Progenitor cell of endocrine pancreas (in vitro differentiated cells): Measurements from ENCODE around the gene ANKHD1. TPM values are rescaled to one million over a fixed set of nuclear protein-coding genes. Genes with fewer than 3 reads are reported as not detected.

Experiments
- DNase-seq: peaks from one replicate; pipeline ENCODE4 v3.0.0; 2021; ENCODE audit warnings: low spot score; ENCODE audit not compliant: unreplicated experiment
- H3K27ac Mint-ChIP-seq: 2 replicates; pipeline ENCODE4 v1.8.0; 2021; ENCODE audit warnings: mild to moderate bottlenecking, moderate library complexity, mixed read lengths
- H3K27me3 Mint-ChIP-seq: 2 replicates; pipeline ENCODE4 v1.8.0; 2021; ENCODE audit warnings: mixed read lengths
- H3K36me3 Mint-ChIP-seq: 2 replicates; pipeline ENCODE4 v1.8.0; 2022; ENCODE audit warnings: mixed read lengths; ENCODE audit not compliant: insufficient read depth
- H3K4me1 Mint-ChIP-seq: 2 replicates; pipeline ENCODE4 v1.8.0; 2021; ENCODE audit warnings: low read depth, mixed read lengths
- H3K4me3 Mint-ChIP-seq: 2 replicates; pipeline ENCODE4 v1.8.0; 2021; ENCODE audit warnings: low read depth, mild to moderate bottlenecking, moderate library complexity, mixed read lengths
- H3K9me3 Mint-ChIP-seq: 2 replicates; pipeline ENCODE4 v1.8.0; 2021; ENCODE audit warnings: low read depth, mixed read lengths
- total RNA-seq: library from RNA; stranded (reverse); gene quantifications from 2 replicates; pipeline ENCODE4 v1.2.1, GENCODE V29; 2021
- TF ChIP-seq, protein P1 (sequence below): fragments of 200-600 bp; sonication (generic); IDR thresholded peaks from one replicate; pipeline ENCODE4 v1.5.0; 2021; ENCODE audit warnings: antibody characterized with exemption, mild to moderate bottlenecking; ENCODE audit not compliant: unreplicated experiment

Gene ANKHD1
- total RNA-seq, 1 donor from 2014 or later = 115 TPM

GRCh38 chr5:140367256-140368013, 34.2 kb upstream of the ANKHD1 start:
- Mint-ChIP-seq H3K4me3 (no peak overlapping the region), H3K9me3 (no peaks in the 10 kb centered on the region), H3K4me1 (peaks cover 4% of the 10 kb centered on the region), H3K27ac (no peak overlapping the region), H3K27me3 (no peaks in the 10 kb centered on the region), H3K36me3 (no peaks in the 10 kb centered on the region)
- no peak for DNase-seq
- TF ChIP-seq, protein P1, sequence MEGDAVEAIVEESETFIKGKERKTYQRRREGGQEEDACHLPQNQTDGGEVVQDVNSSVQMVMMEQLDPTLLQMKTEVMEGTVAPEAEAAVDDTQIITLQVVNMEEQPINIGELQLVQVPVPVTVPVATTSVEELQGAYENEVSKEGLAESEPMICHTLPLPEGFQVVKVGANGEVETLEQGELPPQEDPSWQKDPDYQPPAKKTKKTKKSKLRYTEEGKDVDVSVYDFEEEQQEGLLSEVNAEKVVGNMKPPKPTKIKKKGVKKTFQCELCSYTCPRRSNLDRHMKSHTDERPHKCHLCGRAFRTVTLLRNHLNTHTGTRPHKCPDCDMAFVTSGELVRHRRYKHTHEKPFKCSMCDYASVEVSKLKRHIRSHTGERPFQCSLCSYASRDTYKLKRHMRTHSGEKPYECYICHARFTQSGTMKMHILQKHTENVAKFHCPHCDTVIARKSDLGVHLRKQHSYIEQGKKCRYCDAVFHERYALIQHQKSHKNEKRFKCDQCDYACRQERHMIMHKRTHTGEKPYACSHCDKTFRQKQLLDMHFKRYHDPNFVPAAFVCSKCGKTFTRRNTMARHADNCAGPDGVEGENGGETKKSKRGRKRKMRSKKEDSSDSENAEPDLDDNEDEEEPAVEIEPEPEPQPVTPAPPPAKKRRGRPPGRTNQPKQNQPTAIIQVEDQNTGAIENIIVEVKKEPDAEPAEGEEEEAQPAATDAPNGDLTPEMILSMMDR = no peak

- no peak for DNase-seq
- Mint-ChIP-seq H3K27me3 (no peaks in the 10 kb centered on the region), H3K27ac (no peak overlapping the region), H3K4me1 (peaks cover 6% of the 10 kb centered on the region), H3K9me3 (no peaks in the 10 kb centered on the region), H3K4me3 (no peak overlapping the region), H3K36me3 (no peaks in the 10 kb centered on the region)
- TF ChIP-seq, protein P1 = no peak
These were observed 30.1 kb upstream of the ANKHD1 start for GRCh38 chr5:140371356-140372151.

DNA sequence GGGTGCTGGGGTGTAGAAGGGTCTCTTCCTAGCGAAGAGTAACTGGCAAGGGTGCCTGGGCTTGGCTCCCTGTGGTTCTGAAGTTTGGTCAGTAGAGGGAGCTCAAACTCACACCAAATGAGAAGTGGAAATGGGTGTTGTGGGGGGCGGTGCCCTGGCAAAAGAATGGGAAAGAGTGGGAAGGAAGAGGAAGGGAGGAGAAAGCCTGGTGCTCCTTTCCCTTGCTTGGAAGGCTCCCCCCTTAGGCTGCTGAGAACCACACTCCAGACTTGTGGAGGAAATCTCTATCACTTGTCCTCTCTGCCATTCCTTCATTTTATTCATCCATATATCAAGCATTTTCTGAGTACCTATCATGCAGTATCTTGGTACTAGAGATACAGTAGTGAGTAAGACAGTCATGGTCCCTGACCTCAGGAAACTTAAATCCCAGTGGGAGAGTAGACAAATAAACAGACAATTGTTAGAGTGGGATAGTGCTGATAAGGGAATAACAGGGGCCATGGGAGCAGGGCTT, 28.6 kb upstream of the ANKHD1 start:
- TF ChIP-seq, protein P1 = peak; percentile 73
- Mint-ChIP-seq H3K9me3 (no peaks in the 10 kb centered on the region), H3K4me3 (no peak overlapping the region), H3K36me3 (no peaks in the 10 kb centered on the region), H3K4me1 (peaks cover 6% of the 10 kb centered on the region), H3K27me3 (no peaks in the 10 kb centered on the region), H3K27ac (no peak overlapping the region)
- DNase-seq = peak; percentile 48

GRCh38 chr5:140381351-140381750, 20.3 kb upstream of the ANKHD1 start:
- Mint-ChIP-seq H3K27me3 (no peaks in the 10 kb centered on the region), H3K4me1 (no peaks in the 10 kb centered on the region), H3K9me3 (no peaks in the 10 kb centered on the region), H3K27ac (no peak overlapping the region), H3K36me3 (no peaks in the 10 kb centered on the region), H3K4me3 (no peak overlapping the region)
- TF ChIP-seq, protein P1 = no peak
- no peak for DNase-seq

- TF ChIP-seq, protein P1 = no peak
- no peak overlapping the region for H3K27ac Mint-ChIP-seq
These were observed 19.7 kb upstream of the ANKHD1 start for GRCh38 chr5:140381972-140382371.

More at GRCh38 chr5:140381972-140382371, 19.7 kb upstream of the ANKHD1 start:
- no peaks in the 10 kb centered on the region for H3K4me1 Mint-ChIP-seq
- no peaks in the 10 kb centered on the region for H3K36me3 Mint-ChIP-seq
- H3K4me3 Mint-ChIP-seq = no peak overlapping the region
- DNase-seq = no peak
- H3K27me3 Mint-ChIP-seq = no peaks in the 10 kb centered on the region
- H3K9me3 Mint-ChIP-seq = no peaks in the 10 kb centered on the region
